ENCODE data around the gene MUC21.

MUC21 gene

GRCh38 chr6:30983439-30983838 is at the start of gene MUC21:
Gene MUC21, plus strand, starts transcription at chr6:30983718. Its CDS starts 241 bp downstream, at chr6:30983959.
- peaks cover 4% of the 10 kb centered on the region for H3K4me1 ChIP-seq (ENCODE audit: control insufficient read depth, insufficient read depth, low read length)
- no peaks in the 10 kb centered on the region for H3K9me3 ChIP-seq (ENCODE audit: control insufficient read depth, insufficient read depth, low read length)
- H3K27me3 ChIP-seq (ENCODE audit: control insufficient read depth, insufficient read depth, low read length) = no peaks in the 10 kb centered on the region
- H3K36me3 ChIP-seq (ENCODE audit: control insufficient read depth, insufficient read depth, low read length) = no peaks in the 10 kb centered on the region
- no peak within 1 kb of the TSS for H3K4me3 ChIP-seq (ENCODE audit: low read depth, low read length)
- H3K9ac ChIP-seq (ENCODE audit: low read depth, low read length) = no peak within 1 kb of the TSS

GRCh38 chr6:30935018-30935417 is 48.5 kb upstream of the MUC21 start:
- H3K4me1 ChIP-seq (ENCODE audit: control insufficient read depth, insufficient read depth, low read length) = no peaks in the 10 kb centered on the region
- no peak overlapping the region for H3K9ac ChIP-seq (ENCODE audit: low read depth, low read length)
- no peaks in the 10 kb centered on the region for H3K9me3 ChIP-seq (ENCODE audit: control insufficient read depth, insufficient read depth, low read length)
- H3K27me3 ChIP-seq (ENCODE audit: control insufficient read depth, insufficient read depth, low read length) = no peaks in the 10 kb centered on the region
- H3K4me3 ChIP-seq (ENCODE audit: low read depth, low read length) = no peak overlapping the region
- no peaks in the 10 kb centered on the region for H3K36me3 ChIP-seq (ENCODE audit: control insufficient read depth, insufficient read depth, low read length)

- H3K27me3 ChIP-seq (ENCODE audit: control insufficient read depth, insufficient read depth, low read length) = no peaks in the 10 kb centered on the region
- peaks cover 4% of the 10 kb centered on the region for H3K4me1 ChIP-seq (ENCODE audit: control insufficient read depth, insufficient read depth, low read length)
- no peaks in the 10 kb centered on the region for H3K36me3 ChIP-seq (ENCODE audit: control insufficient read depth, insufficient read depth, low read length)
- H3K4me3 ChIP-seq (ENCODE audit: low read depth, low read length) = no peak overlapping the region
- no peaks in the 10 kb centered on the region for H3K9me3 ChIP-seq (ENCODE audit: control insufficient read depth, insufficient read depth, low read length)
- H3K9ac ChIP-seq (ENCODE audit: low read depth, low read length) = no peak overlapping the region
Observed at GRCh38 chr6:30937265-30937664, 46.3 kb upstream of the MUC21 start.

- Histone ChIP-seq H3K9ac (ENCODE audit: low read depth, low read length) (no peak overlapping the region), H3K4me1 (ENCODE audit: control insufficient read depth, insufficient read depth, low read length) (peaks cover 10% of the 10 kb centered on the region), H3K9me3 (ENCODE audit: control insufficient read depth, insufficient read depth, low read length) (no peaks in the 10 kb centered on the region), H3K4me3 (ENCODE audit: low read depth, low read length) (no peak overlapping the region), H3K27me3 (ENCODE audit: control insufficient read depth, insufficient read depth, low read length) (no peaks in the 10 kb centered on the region), H3K36me3 (ENCODE audit: control insufficient read depth, insufficient read depth, low read length) (no peaks in the 10 kb centered on the region)
Observed at GRCh38 chr6:30938730-30939129, 44.8 kb upstream of the MUC21 start.

- H3K9me3 ChIP-seq (ENCODE audit: control insufficient read depth, insufficient read depth, low read length) = no peaks in the 10 kb centered on the region
- no peaks in the 10 kb centered on the region for H3K27me3 ChIP-seq (ENCODE audit: control insufficient read depth, insufficient read depth, low read length)
- H3K9ac ChIP-seq (ENCODE audit: low read depth, low read length) = no peak overlapping the region
- no peak overlapping the region for H3K4me3 ChIP-seq (ENCODE audit: low read depth, low read length)
- no peaks in the 10 kb centered on the region for H3K36me3 ChIP-seq (ENCODE audit: control insufficient read depth, insufficient read depth, low read length)
- H3K4me1 ChIP-seq (ENCODE audit: control insufficient read depth, insufficient read depth, low read length) = peaks cover 10% of the 10 kb centered on the region
Observed at GRCh38 chr6:30939473-30939872, 44.0 kb upstream of the MUC21 start.

DNA sequence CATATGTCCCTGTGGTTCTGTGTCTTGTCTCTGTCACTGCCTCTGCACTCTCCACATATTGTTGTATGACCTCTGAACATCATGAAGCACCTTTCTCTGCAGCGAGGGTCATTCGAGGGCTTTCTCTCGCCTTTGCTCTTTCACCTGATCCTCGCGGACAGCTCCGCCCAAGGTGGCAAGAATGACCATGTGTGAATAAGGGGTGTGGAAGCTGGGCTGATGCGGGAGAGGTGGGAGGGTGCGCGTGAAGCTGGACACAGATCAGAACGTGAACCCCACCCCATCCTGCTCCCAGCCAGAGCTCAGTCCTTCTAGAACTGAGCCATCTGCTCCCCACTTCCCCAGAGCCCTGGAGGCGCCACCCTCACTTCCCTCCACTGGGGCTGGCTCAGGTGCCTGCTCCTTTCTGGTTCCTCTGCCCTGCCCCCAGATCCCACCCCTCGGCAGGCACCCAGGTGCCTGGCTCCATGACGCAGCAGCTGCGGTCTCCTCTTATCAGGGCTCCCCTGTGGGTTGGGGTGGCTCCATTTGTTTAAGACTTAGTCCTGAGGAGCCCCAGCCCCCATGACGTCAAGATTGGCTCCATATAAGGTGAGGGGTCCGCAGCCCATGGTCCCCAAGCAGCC is 43.0 kb upstream of the MUC21 start, which contains the start of gene MUCL3:
Gene MUCL3, plus strand, starts transcription at position 613 of the 626 bp plus-strand sequence. CDS start 27 bp downstream, outside the sequence.
- H3K9me3 ChIP-seq (ENCODE audit: control insufficient read depth, insufficient read depth, low read length) = no peaks in the 10 kb centered on the region
- H3K9ac ChIP-seq (ENCODE audit: low read depth, low read length) = no peak within 1 kb of the TSS
- H3K36me3 ChIP-seq (ENCODE audit: control insufficient read depth, insufficient read depth, low read length) = no peaks in the 10 kb centered on the region
- H3K27me3 ChIP-seq (ENCODE audit: control insufficient read depth, insufficient read depth, low read length) = no peaks in the 10 kb centered on the region
- H3K4me1 ChIP-seq (ENCODE audit: control insufficient read depth, insufficient read depth, low read length) = peaks cover 10% of the 10 kb centered on the region
- no peak within 1 kb of the TSS for H3K4me3 ChIP-seq (ENCODE audit: low read depth, low read length)

- peak overlapping the region; percentile 16 for H3K4me3 ChIP-seq (ENCODE audit: low read depth, low read length)
- no peaks in the 10 kb centered on the region for H3K9me3 ChIP-seq (ENCODE audit: control insufficient read depth, insufficient read depth, low read length)
- peak overlapping the region; percentile 14 for H3K9ac ChIP-seq (ENCODE audit: low read depth, low read length)
- H3K27me3 ChIP-seq (ENCODE audit: control insufficient read depth, insufficient read depth, low read length) = no peaks in the 10 kb centered on the region
- H3K4me1 ChIP-seq (ENCODE audit: control insufficient read depth, insufficient read depth, low read length) = peaks cover 10% of the 10 kb centered on the region
- no peaks in the 10 kb centered on the region for H3K36me3 ChIP-seq (ENCODE audit: control insufficient read depth, insufficient read depth, low read length)
Observed at GRCh38 chr6:30942338-30943060, 41.0 kb upstream of the MUC21 start.

DNA sequence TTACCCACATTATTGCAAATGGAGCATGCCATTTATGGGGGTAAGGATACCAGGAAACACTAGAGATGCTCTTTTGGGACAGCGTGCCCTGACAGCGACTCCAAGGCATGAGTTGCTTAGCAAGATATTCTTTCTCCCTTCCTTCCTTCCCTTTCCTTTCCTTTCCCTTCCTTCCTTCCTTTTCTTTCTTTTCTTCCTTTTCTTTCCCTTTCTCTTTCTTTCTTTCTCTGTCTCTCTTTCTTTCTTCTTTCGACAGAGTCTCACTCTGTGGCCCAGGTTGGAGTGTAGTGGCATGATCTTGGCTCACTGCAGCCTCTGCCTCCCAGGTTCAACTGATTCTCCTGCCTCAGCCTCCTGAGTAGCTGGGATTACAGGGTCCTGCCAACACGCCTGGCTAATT is 39.5 kb upstream of the MUC21 start:
- H3K9me3 ChIP-seq (ENCODE audit: control insufficient read depth, insufficient read depth, low read length) = no peaks in the 10 kb centered on the region
- peaks cover 10% of the 10 kb centered on the region for H3K4me1 ChIP-seq (ENCODE audit: control insufficient read depth, insufficient read depth, low read length)
- H3K36me3 ChIP-seq (ENCODE audit: control insufficient read depth, insufficient read depth, low read length) = no peaks in the 10 kb centered on the region
- no peak overlapping the region for H3K9ac ChIP-seq (ENCODE audit: low read depth, low read length)
- H3K27me3 ChIP-seq (ENCODE audit: control insufficient read depth, insufficient read depth, low read length) = no peaks in the 10 kb centered on the region
- H3K4me3 ChIP-seq (ENCODE audit: low read depth, low read length) = no peak overlapping the region

GRCh38 chr6:30945281-30945680 is 38.2 kb upstream of the MUC21 start:
- peaks cover 10% of the 10 kb centered on the region for H3K4me1 ChIP-seq (ENCODE audit: control insufficient read depth, insufficient read depth, low read length)
- H3K36me3 ChIP-seq (ENCODE audit: control insufficient read depth, insufficient read depth, low read length) = no peaks in the 10 kb centered on the region
- H3K4me3 ChIP-seq (ENCODE audit: low read depth, low read length) = no peak overlapping the region
- H3K9me3 ChIP-seq (ENCODE audit: control insufficient read depth, insufficient read depth, low read length) = no peaks in the 10 kb centered on the region
- no peaks in the 10 kb centered on the region for H3K27me3 ChIP-seq (ENCODE audit: control insufficient read depth, insufficient read depth, low read length)
- H3K9ac ChIP-seq (ENCODE audit: low read depth, low read length) = no peak overlapping the region

DNA sequence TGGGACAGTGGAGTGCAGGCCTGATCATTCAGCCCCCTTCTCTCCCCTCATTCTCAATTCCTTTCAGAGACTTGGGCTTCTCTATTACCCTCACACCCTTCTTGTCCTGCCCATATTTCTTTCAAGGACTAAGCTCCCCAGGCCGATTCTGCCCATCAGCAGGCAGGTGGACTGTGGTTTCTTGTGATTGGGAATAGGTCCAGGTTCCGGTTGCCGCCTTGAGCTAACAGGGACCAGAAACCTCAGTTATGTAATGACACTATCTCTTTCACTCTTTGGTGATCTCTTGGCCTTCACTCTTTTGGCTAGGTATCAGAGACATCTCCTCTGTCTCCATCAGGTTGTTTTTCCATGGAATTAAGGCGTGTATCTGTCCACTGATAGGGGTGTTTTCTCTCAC is 36.3 kb upstream of the MUC21 start:
- no peak overlapping the region for H3K4me3 ChIP-seq (ENCODE audit: low read depth, low read length)
- H3K36me3 ChIP-seq (ENCODE audit: control insufficient read depth, insufficient read depth, low read length) = no peaks in the 10 kb centered on the region
- H3K9ac ChIP-seq (ENCODE audit: low read depth, low read length) = no peak overlapping the region
- peaks cover 5% of the 10 kb centered on the region for H3K27me3 ChIP-seq (ENCODE audit: control insufficient read depth, insufficient read depth, low read length)
- peaks cover 6% of the 10 kb centered on the region for H3K4me1 ChIP-seq (ENCODE audit: control insufficient read depth, insufficient read depth, low read length)
- no peaks in the 10 kb centered on the region for H3K9me3 ChIP-seq (ENCODE audit: control insufficient read depth, insufficient read depth, low read length)

- no peak overlapping the region for H3K9ac ChIP-seq (ENCODE audit: low read depth, low read length)
- H3K4me1 ChIP-seq (ENCODE audit: control insufficient read depth, insufficient read depth, low read length) = no peaks in the 10 kb centered on the region
- H3K36me3 ChIP-seq (ENCODE audit: control insufficient read depth, insufficient read depth, low read length) = no peaks in the 10 kb centered on the region
- H3K4me3 ChIP-seq (ENCODE audit: low read depth, low read length) = no peak overlapping the region
- peaks cover 15% of the 10 kb centered on the region for H3K27me3 ChIP-seq (ENCODE audit: control insufficient read depth, insufficient read depth, low read length)
- no peaks in the 10 kb centered on the region for H3K9me3 ChIP-seq (ENCODE audit: control insufficient read depth, insufficient read depth, low read length)
Observed at GRCh38 chr6:30948811-30949210, 34.7 kb upstream of the MUC21 start.

- Histone ChIP-seq H3K4me1 (ENCODE audit: control insufficient read depth, insufficient read depth, low read length) (peaks cover 10% of the 10 kb centered on the region), H3K36me3 (ENCODE audit: control insufficient read depth, insufficient read depth, low read length) (no peaks in the 10 kb centered on the region), H3K9ac (ENCODE audit: low read depth, low read length) (no peak overlapping the region), H3K9me3 (ENCODE audit: control insufficient read depth, insufficient read depth, low read length) (no peaks in the 10 kb centered on the region), H3K4me3 (ENCODE audit: low read depth, low read length) (no peak overlapping the region), H3K27me3 (ENCODE audit: control insufficient read depth, insufficient read depth, low read length) (peaks cover 33% of the 10 kb centered on the region)
Observed at GRCh38 chr6:30951907-30952469, 31.5 kb upstream of the MUC21 start.

Data from iPS-15b (cell line).